Nephron progenitor cell (in vitro differentiated cells): ENCODE data around the gene NR2E1.
A peak's percentile ranks its signal among the peaks of the same experiment; 100 is the strongest.

Experiments
- DNase-seq: peaks from one replicate; pipeline ENCODE4 v3.0.0; 2021
- H3K27ac Mint-ChIP-seq: 2 replicates; pipeline ENCODE4 v1.8.0; 2021; ENCODE audit warnings: mild to moderate bottlenecking, moderate library complexity, mixed read lengths
- H3K27me3 Mint-ChIP-seq: 2 replicates; pipeline ENCODE4 v1.8.0; 2021; ENCODE audit warnings: mild to moderate bottlenecking, low read depth, mixed read lengths; ENCODE audit not compliant: poor library complexity
- H3K36me3 Mint-ChIP-seq: 2 replicates; pipeline ENCODE4 v1.8.0; 2021; ENCODE audit warnings: low read depth, mixed read lengths
- H3K4me1 Mint-ChIP-seq: 2 replicates; pipeline ENCODE4 v1.8.0; 2021; ENCODE audit warnings: mixed read lengths
- H3K4me3 Mint-ChIP-seq: 2 replicates; pipeline ENCODE4 v1.8.0; 2021; ENCODE audit warnings: mild to moderate bottlenecking, moderate library complexity, mixed read lengths
- H3K9me3 Mint-ChIP-seq: 2 replicates; pipeline ENCODE4 v1.8.0; 2021; ENCODE audit warnings: mild to moderate bottlenecking, moderate library complexity, mixed read lengths
- CTCF ChIP-seq: fragments of 200-600 bp; sonication (generic); IDR thresholded peaks from 2 replicates; pipeline ENCODE4 v1.5.0; 2021; ENCODE audit warnings: antibody characterized with exemption

NR2E1 gene

GRCh38 chr6:108156938-108157233 lies 8.9 kb upstream of the NR2E1 start:
- Mint-ChIP-seq H3K27me3 (peaks cover 100% of the 10 kb centered on the region), H3K27ac (no peak overlapping the region), H3K36me3 (no peaks in the 10 kb centered on the region), H3K4me3 (no peak overlapping the region), H3K4me1 (peaks cover 6% of the 10 kb centered on the region), H3K9me3 (peaks cover 15% of the 10 kb centered on the region)
- TF ChIP-seq CTCF, result no peak
- DNase-seq, result no peak

GRCh38 chr6:108157234-108157980 lies 8.4 kb upstream of the NR2E1 start:
- Mint-ChIP-seq H3K4me1 (peaks cover 6% of the 10 kb centered on the region), H3K27ac (no peak overlapping the region), H3K4me3 (no peak overlapping the region), H3K9me3 (peaks cover 15% of the 10 kb centered on the region), H3K27me3 (peaks cover 100% of the 10 kb centered on the region), H3K36me3 (no peaks in the 10 kb centered on the region)
- peak; percentile 29 for DNase-seq
- TF ChIP-seq CTCF, result no peak

GRCh38 chr6:108157981-108158525 lies 7.8 kb upstream of the NR2E1 start:
- peak; percentile 33 for DNase-seq
- peaks cover 6% of the 10 kb centered on the region for H3K4me1 Mint-ChIP-seq
- peak overlapping the region; percentile 28 for H3K4me3 Mint-ChIP-seq
- peaks cover 100% of the 10 kb centered on the region for H3K27me3 Mint-ChIP-seq
- peaks cover 15% of the 10 kb centered on the region for H3K9me3 Mint-ChIP-seq
- no peak for TF ChIP-seq CTCF
- no peak overlapping the region for H3K27ac Mint-ChIP-seq
- H3K36me3 Mint-ChIP-seq, result no peaks in the 10 kb centered on the region

- no peak for TF ChIP-seq CTCF
- no peak for DNase-seq
- peaks cover 100% of the 10 kb centered on the region for H3K27me3 Mint-ChIP-seq
- no peak overlapping the region for H3K27ac Mint-ChIP-seq
- peaks cover 7% of the 10 kb centered on the region for H3K9me3 Mint-ChIP-seq
- H3K36me3 Mint-ChIP-seq, result no peaks in the 10 kb centered on the region
- H3K4me3 Mint-ChIP-seq, result no peak overlapping the region
- peaks cover 10% of the 10 kb centered on the region for H3K4me1 Mint-ChIP-seq
These were observed 5.8 kb upstream of the NR2E1 start for GRCh38 chr6:108159981-108160380.

GRCh38 chr6:108161724-108162282 lies 4.0 kb upstream of the NR2E1 start:
- peaks cover 100% of the 10 kb centered on the region for H3K27me3 Mint-ChIP-seq
- no peak overlapping the region for H3K4me3 Mint-ChIP-seq
- H3K36me3 Mint-ChIP-seq, result no peaks in the 10 kb centered on the region
- TF ChIP-seq CTCF, result no peak
- H3K9me3 Mint-ChIP-seq, result peaks cover 6% of the 10 kb centered on the region
- peaks cover 25% of the 10 kb centered on the region for H3K4me1 Mint-ChIP-seq
- DNase-seq, result no peak
- no peak overlapping the region for H3K27ac Mint-ChIP-seq

GRCh38 chr6:108163267-108163643 lies 2.6 kb upstream of the NR2E1 start:
- H3K36me3 Mint-ChIP-seq, result no peaks in the 10 kb centered on the region
- H3K27me3 Mint-ChIP-seq, result peaks cover 100% of the 10 kb centered on the region
- no peak for DNase-seq
- TF ChIP-seq CTCF, result no peak
- no peak overlapping the region for H3K27ac Mint-ChIP-seq
- peaks cover 2% of the 10 kb centered on the region for H3K9me3 Mint-ChIP-seq
- peaks cover 32% of the 10 kb centered on the region for H3K4me1 Mint-ChIP-seq
- H3K4me3 Mint-ChIP-seq, result no peak overlapping the region
